Measurements from ENCODE around the gene SUMO2.

- no peak for TF ChIP-seq CTCF (IDR thresholded peaks at IDR 0.05)
- no peak for TF ChIP-seq POLR2A (IDR thresholded peaks at IDR 0.05)
These were observed 23.3 kb downstream of the SUMO2 start for GRCh38 chr17:75159196-75160031.
